HCT116 (cell line): ENCODE measurements around the gene MCUR1.

Source experiments
- CEBPB ChIP-seq: IDR thresholded peaks from 2 replicates; pipeline ENCODE4 v1.6.1; 2012; ENCODE audit warnings: low read depth
- EGR1 ChIP-seq: IDR thresholded peaks from 2 replicates; pipeline ENCODE4 v1.6.1; 2012; ENCODE audit warnings: low read depth
- EZH2 ChIP-seq: fragments of 200-600 bp; sonication (generic); IDR thresholded peaks from 2 replicates; pipeline ENCODE4 v1.6.1; 2017; ENCODE audit warnings: antibody characterized with exemption, mixed run types
- EZH2phosphoT487 ChIP-seq: fragments of 200-600 bp; IDR thresholded peaks from 2 replicates; pipeline ENCODE4 v1.6.1; 2018; ENCODE audit warnings: antibody characterized with exemption, borderline replicate concordance
- POLR2A ChIP-seq: IDR thresholded peaks from 2 replicates; pipeline ENCODE4 v1.7.0; 2011; ENCODE audit warnings: borderline replicate concordance; ENCODE audit not compliant: insufficient read depth, insufficient read length; ENCODE audit errors: extremely low read depth
- POLR2AphosphoS5 ChIP-seq: IDR thresholded peaks from 2 replicates; pipeline ENCODE4 v1.6.1; 2011; ENCODE audit warnings: mild to moderate bottlenecking, low read depth, low read length, moderate library complexity
- SP1 ChIP-seq: IDR thresholded peaks from 2 replicates; pipeline ENCODE4 v1.6.1; 2012; ENCODE audit warnings: low read depth
- SRF ChIP-seq: IDR thresholded peaks from 2 replicates; pipeline ENCODE4 v1.6.1; 2012; ENCODE audit warnings: low read depth
- ZNF274 ChIP-seq: fragments of 200-500 bp; sonication (Bioruptor generic); IDR thresholded peaks from 2 replicates; pipeline ENCODE4 v1.6.1; 2014; ENCODE audit warnings: mild to moderate bottlenecking, low read depth, low read length, inconsistent platforms
- TF ChIP-seq, protein P1 (sequence below), 3 experiments: fragments of 200-600 bp in 1 of 3; sonication (generic) in 1 of 3; IDR thresholded peaks in 2 of 3; conservative IDR thresholded peaks in 1 of 3; 2 replicates each; pipeline ENCODE4 v1.5.1; 2012 to 2017; ENCODE audit warnings: low read depth in 2 of 3, low read length in 2 of 3, antibody characterized with exemption in 1 of 3, borderline replicate concordance in 1 of 3, control low read depth in 1 of 3, mild to moderate bottlenecking in 1 of 3, mixed read lengths in 1 of 3, mixed run types in 1 of 3, moderate library complexity in 1 of 3; ENCODE audit not compliant: insufficient read depth in 1 of 3
- TF ChIP-seq, protein P2 (sequence below): IDR thresholded peaks from 2 replicates; pipeline ENCODE4 v1.6.1; 2012
- TF ChIP-seq, protein P3 (sequence below): IDR thresholded peaks from 2 replicates; pipeline ENCODE4 v1.6.1; 2012
- TF ChIP-seq, protein P4 (sequence below): IDR thresholded peaks from 2 replicates; pipeline ENCODE4 v1.6.1; 2012; ENCODE audit warnings: low read depth

DNA sequence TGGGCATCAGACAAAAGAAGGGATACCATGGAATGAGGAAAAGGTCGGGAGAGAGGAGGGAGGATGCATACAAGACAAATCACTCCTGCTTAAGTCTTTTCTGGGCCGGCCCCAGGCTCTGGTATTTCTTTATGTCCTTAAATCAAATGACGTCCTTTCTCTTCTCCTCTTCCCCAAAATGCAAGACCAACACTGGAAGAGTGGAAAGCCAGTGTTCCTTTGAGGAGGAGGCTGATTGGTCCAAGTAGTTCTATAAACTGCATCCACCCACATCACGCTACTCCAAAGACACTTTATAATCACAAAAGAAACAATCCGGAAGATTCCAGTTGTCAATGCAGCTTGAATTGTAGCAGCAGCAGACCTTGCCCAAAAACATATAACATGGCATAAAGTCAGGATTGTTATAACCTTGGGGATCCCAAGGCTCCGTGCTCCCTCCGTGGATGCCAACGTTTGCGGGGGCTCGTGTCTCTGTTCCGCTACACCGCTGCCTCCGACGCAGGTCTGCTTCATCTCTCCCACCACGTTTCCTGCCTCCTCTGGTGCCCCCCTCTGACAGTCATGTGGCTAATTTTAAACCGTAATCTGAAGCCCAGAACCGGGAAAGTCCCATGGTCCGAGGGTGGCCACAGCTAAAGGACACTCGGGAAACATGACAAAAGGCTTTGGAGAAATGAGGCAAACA lies 47.1 kb downstream of the MCUR1 start:
- TF ChIP-seq, protein P1, sequence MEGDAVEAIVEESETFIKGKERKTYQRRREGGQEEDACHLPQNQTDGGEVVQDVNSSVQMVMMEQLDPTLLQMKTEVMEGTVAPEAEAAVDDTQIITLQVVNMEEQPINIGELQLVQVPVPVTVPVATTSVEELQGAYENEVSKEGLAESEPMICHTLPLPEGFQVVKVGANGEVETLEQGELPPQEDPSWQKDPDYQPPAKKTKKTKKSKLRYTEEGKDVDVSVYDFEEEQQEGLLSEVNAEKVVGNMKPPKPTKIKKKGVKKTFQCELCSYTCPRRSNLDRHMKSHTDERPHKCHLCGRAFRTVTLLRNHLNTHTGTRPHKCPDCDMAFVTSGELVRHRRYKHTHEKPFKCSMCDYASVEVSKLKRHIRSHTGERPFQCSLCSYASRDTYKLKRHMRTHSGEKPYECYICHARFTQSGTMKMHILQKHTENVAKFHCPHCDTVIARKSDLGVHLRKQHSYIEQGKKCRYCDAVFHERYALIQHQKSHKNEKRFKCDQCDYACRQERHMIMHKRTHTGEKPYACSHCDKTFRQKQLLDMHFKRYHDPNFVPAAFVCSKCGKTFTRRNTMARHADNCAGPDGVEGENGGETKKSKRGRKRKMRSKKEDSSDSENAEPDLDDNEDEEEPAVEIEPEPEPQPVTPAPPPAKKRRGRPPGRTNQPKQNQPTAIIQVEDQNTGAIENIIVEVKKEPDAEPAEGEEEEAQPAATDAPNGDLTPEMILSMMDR (IDR thresholded peaks at IDR 0.05 in 2 of 3, conservative IDR thresholded peaks at IDR 0.05 in 1 of 3; ENCODE audit: borderline replicate concordance in 1 of 3, insufficient read depth in 1 of 3, low read depth in 2 of 3, low read length in 2 of 3) = no peak
- no peak for TF ChIP-seq EGR1
- no peak for TF ChIP-seq POLR2A
- TF ChIP-seq, protein P2, sequence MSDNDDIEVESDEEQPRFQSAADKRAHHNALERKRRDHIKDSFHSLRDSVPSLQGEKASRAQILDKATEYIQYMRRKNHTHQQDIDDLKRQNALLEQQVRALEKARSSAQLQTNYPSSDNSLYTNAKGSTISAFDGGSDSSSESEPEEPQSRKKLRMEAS = no peak
- no peak for TF ChIP-seq EZH2phosphoT487
- no peak for TF ChIP-seq ZNF274
- TF ChIP-seq CEBPB = no peak
- no peak for TF ChIP-seq POLR2AphosphoS5
- no peak for TF ChIP-seq SRF
- TF ChIP-seq SP1 = no peak
- TF ChIP-seq, protein P3, sequence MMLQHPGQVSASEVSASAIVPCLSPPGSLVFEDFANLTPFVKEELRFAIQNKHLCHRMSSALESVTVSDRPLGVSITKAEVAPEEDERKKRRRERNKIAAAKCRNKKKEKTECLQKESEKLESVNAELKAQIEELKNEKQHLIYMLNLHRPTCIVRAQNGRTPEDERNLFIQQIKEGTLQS = no peak
- TF ChIP-seq, protein P4, sequence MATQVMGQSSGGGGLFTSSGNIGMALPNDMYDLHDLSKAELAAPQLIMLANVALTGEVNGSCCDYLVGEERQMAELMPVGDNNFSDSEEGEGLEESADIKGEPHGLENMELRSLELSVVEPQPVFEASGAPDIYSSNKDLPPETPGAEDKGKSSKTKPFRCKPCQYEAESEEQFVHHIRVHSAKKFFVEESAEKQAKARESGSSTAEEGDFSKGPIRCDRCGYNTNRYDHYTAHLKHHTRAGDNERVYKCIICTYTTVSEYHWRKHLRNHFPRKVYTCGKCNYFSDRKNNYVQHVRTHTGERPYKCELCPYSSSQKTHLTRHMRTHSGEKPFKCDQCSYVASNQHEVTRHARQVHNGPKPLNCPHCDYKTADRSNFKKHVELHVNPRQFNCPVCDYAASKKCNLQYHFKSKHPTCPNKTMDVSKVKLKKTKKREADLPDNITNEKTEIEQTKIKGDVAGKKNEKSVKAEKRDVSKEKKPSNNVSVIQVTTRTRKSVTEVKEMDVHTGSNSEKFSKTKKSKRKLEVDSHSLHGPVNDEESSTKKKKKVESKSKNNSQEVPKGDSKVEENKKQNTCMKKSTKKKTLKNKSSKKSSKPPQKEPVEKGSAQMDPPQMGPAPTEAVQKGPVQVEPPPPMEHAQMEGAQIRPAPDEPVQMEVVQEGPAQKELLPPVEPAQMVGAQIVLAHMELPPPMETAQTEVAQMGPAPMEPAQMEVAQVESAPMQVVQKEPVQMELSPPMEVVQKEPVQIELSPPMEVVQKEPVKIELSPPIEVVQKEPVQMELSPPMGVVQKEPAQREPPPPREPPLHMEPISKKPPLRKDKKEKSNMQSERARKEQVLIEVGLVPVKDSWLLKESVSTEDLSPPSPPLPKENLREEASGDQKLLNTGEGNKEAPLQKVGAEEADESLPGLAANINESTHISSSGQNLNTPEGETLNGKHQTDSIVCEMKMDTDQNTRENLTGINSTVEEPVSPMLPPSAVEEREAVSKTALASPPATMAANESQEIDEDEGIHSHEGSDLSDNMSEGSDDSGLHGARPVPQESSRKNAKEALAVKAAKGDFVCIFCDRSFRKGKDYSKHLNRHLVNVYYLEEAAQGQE = no peak
- no peak for TF ChIP-seq EZH2
